Pancreas (tissue), 10 donors: ENCODE measurements around the gene DDX43. TPM values are rescaled to one million over a fixed set of nuclear protein-coding genes. Genes with fewer than 3 reads are reported as not detected.

Source experiments
- ATAC-seq, 4 donors: fragments of 200-7000 bp; cut with Tn5 transposase; one replicate each; pipeline versions ENCODE4 v1.8.0 to v1.9.1; 2020; ENCODE audit warnings: mild to moderate bottlenecking in 4 of 4, moderate library complexity in 4 of 4
- DNase-seq, 6 donors: peaks; one replicate each; pipeline ENCODE4 v3.0.0-alpha.2; 2020
- FAIRE-seq: peaks from 2 replicates; lab custom pipeline; 2012; peaks lifted over from hg19 to GRCh38; lab: Jason Lieb, UNC
- H3K27ac ChIP-seq, 4 donors: fragments of 200-600 bp; sonication (generic); 1 replicate in 3 of 4; 2 replicates in 1 of 4; pipeline versions ENCODE4 v1.5.0 to v1.8.0; 2020
- H3K27me3 ChIP-seq, 4 donors: fragments of 200-600 bp; one replicate each; pipeline ENCODE4 v1.8.0; 2021
- H3K36me3 ChIP-seq, 3 donors: fragments of 200-600 bp; sonication (generic) in 1 of 3; one replicate each; pipeline versions ENCODE4 v1.5.0 to v1.8.0; 2020 to 2021
- H3K4me1 ChIP-seq, 3 donors: fragments of 200-600 bp; one replicate each; pipeline ENCODE4 v1.8.0; 2021
- H3K4me3 ChIP-seq, 4 donors: fragments of 200-600 bp; sonication (generic) in 2 of 4; one replicate each; pipeline versions ENCODE4 v1.5.0 to v1.8.0; 2020 to 2021
- H3K9me3 ChIP-seq, 4 donors: fragments of 200-600 bp; one replicate each; pipeline ENCODE4 v1.8.0; 2021
- WGBS, 2 donors: extraction: QIAGEN DNeasy Blood & Tissue Kit; methylation state at CpG; one replicate each; pipeline ENCODE4 v1.1.7; 2013; 5-methylcytosine and 5-hydroxymethylcytosine counted together
- intact Hi-C, 3 donors: fragments of 100-400 bp; cut with DNase I; formaldehyde crosslinking; loops; one replicate each; pipeline versions ENCODE4 v1.11.1 to v1.14.2; 2022
- polyA plus RNA-seq, 2 donors: library from polyadenylated mRNA; stranded (reverse); fragments of 200-250 nt; gene quantifications; one replicate each; pipeline ENCODE4 v1.2.3, GENCODE V29; 2013
- total RNA-seq, 6 donors: library from RNA; stranded (reverse); fragmentation: NEBNext Ultra II Directional in 4 of 6; extraction: Animal tissue kit (Norgen Biotek cat#: 25700) in 4 of 6; gene quantifications; one replicate each; pipeline versions ENCODE4 v1.2.1 to v1.2.4, GENCODE V29; 2021 to 2023
- TF ChIP-seq, protein P1 (sequence below), 4 donors: fragments of 200-600 bp; sonication (generic) in 3 of 4; IDR thresholded peaks; one replicate each; pipeline versions ENCODE4 v1.5.0 to v1.8.0; 2021; ENCODE audit warnings: antibody characterized with exemption in 4 of 4
- donor health status: healthy with polysubstance abuse.
- donor health status: DM: no; HTN: no; CAD: no; lungs with moderate emphysema.
- donor health status: DM: no; HTN: no; CAD: no.
- donor health status: control.
- donor health status: control.
- donor health status: Bipolar disorder and iron deficiency.
- donor health status: DM: yes; HTN: yes; CAD: no.
- donor health status: DM: no; HTN: no; CAD: no.
- donor health status: DM: no; HTN: no; CAD: no.
- donor health status: DM: yes; HTN: yes; CAD: no.

Gene DDX43
- total and polyA plus RNA-seq, 8 donors = 0.28 to 1.6 (median 0.55) TPM; not detected in 1

- Histone ChIP-seq H3K4me1 (no peaks in the 10 kb centered on the region), H3K4me3 (no peak overlapping the region), H3K27me3 (no peaks in the 10 kb centered on the region), H3K27ac (no peak overlapping the region), H3K36me3 (no peaks in the 10 kb centered on the region), H3K9me3 (no peaks in the 10 kb centered on the region)
- intact Hi-C loops = no loop called here
- DNase-seq = no peak
- TF ChIP-seq, protein P1, sequence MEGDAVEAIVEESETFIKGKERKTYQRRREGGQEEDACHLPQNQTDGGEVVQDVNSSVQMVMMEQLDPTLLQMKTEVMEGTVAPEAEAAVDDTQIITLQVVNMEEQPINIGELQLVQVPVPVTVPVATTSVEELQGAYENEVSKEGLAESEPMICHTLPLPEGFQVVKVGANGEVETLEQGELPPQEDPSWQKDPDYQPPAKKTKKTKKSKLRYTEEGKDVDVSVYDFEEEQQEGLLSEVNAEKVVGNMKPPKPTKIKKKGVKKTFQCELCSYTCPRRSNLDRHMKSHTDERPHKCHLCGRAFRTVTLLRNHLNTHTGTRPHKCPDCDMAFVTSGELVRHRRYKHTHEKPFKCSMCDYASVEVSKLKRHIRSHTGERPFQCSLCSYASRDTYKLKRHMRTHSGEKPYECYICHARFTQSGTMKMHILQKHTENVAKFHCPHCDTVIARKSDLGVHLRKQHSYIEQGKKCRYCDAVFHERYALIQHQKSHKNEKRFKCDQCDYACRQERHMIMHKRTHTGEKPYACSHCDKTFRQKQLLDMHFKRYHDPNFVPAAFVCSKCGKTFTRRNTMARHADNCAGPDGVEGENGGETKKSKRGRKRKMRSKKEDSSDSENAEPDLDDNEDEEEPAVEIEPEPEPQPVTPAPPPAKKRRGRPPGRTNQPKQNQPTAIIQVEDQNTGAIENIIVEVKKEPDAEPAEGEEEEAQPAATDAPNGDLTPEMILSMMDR (IDR thresholded peaks at IDR 0.05) = no peak
- no peak for ATAC-seq
- WGBS, 2 donors = 52 to 60% methylated on average over 16 of the region's 16 CpGs
- no peak for FAIRE-seq
These were observed 26.8 kb upstream of the DDX43 start for GRCh38 chr6:73367761-73368355.

DNA sequence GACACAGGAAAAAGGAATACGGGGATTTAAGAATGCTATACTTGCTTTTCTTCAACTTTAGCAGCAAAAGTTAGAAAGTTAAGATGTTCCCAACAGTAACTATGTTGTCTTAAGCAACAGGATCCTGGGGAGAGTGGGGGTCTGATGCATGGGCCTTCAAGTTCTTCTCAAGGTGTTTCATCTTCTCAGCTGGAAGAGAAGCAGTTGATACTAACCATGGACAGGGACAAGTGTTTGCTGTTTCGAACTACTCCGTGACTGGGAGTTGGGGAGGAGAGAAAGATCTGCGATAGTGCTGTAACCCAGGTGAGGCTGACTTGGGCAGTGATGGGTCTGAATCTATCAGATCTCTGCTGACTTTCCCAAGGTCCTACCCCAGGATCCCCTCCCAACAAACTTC, 26.0 kb upstream of the DDX43 start:
- Histone ChIP-seq H3K36me3 (no peaks in the 10 kb centered on the region), H3K4me3 (no peak overlapping the region), H3K4me1 (no peaks in the 10 kb centered on the region), H3K9me3 (no peaks in the 10 kb centered on the region), H3K27me3 (no peaks in the 10 kb centered on the region), H3K27ac (no peak overlapping the region)
- ATAC-seq = no peak
- intact Hi-C loops = no loop called here
- WGBS, 2 donors = 87 to 94% methylated on average over 4 of the region's 4 CpGs
- no peak for FAIRE-seq
- TF ChIP-seq, protein P1 (IDR thresholded peaks at IDR 0.05) = no peak
- DNase-seq = no peak

DNA sequence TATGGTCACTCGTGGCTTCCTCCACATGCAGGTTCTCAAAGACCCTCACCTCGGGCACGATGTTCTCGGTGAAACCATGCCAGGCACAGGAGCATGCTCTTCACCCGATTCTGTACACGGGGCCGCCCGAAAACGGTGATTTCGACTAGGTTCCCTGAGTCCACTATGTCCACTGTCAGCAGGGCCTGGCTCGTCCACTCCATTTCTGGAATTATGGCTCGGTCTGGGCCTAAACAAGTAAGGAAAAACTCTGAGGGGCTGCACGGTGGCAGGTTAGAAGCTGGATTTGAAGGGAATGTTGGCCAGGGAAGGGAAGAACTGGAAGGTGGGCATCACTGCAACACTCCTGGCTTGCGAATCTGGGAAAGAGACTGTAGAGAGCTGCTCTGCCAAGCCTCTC, 25.5 kb upstream of the DDX43 start:
- Histone ChIP-seq H3K27ac (no peak overlapping the region), H3K4me1 (no peaks in the 10 kb centered on the region), H3K36me3 (no peaks in the 10 kb centered on the region), H3K4me3 (no peak overlapping the region), H3K27me3 (no peaks in the 10 kb centered on the region), H3K9me3 (no peaks in the 10 kb centered on the region)
- intact Hi-C loops = no loop called here
- no peak for ATAC-seq
- 81 to 89% methylated on average over 14 of the region's 14 CpGs for WGBS, 2 donors
- TF ChIP-seq, protein P1 (IDR thresholded peaks at IDR 0.05) = no peak
- no peak for FAIRE-seq
- DNase-seq = no peak

DNA sequence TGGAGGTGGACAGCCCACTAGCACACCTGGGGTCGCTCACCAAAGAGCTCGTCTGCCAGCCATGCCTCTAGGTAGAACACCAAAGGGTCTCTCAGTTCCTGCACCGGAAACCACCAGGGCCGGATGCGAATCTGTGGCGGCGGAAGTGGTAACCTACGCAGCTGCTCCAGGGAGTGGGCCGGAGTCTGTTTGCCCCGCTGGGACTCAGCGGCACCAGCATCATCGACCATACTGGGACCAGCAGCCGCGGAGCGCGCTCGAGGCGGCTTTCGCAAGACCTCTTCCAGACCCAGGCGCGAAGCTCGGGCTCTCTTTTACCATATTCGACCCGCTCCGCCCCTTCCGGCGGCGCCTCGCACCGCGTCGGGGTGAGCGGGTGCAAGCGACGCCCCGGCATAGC, 25.1 kb upstream of the DDX43 start, which contains the start of gene OOEP:
Gene OOEP (minus strand): TSS at position 335 of the 400 bp plus-strand sequence. CDS start 105 bp downstream, at position 230.
- Histone ChIP-seq H3K36me3 (no peaks in the 10 kb centered on the region), H3K27me3 (no peaks in the 10 kb centered on the region), H3K4me1 (no peaks in the 10 kb centered on the region), H3K4me3 (no peak within 1 kb of the TSS), H3K9me3 (no peaks in the 10 kb centered on the region), H3K27ac (no peak within 1 kb of the TSS)
- DNase-seq = peak in 1 of 6 donors; percentile 54
- TF ChIP-seq, protein P1 (IDR thresholded peaks at IDR 0.05) = no peak
- no peak for ATAC-seq
- intact Hi-C loops = no loop called here
- 95% methylated on average over 36 of the region's 36 CpGs for WGBS, 2 donors
- no peak for FAIRE-seq

- no peak for ATAC-seq
- no peak overlapping the region for H3K27ac ChIP-seq
- 94 to 95% methylated on average over 4 of the region's 4 CpGs for WGBS, 2 donors
- no peak for FAIRE-seq
- H3K4me1 ChIP-seq = no peaks in the 10 kb centered on the region
- no peaks in the 10 kb centered on the region for H3K27me3 ChIP-seq
- intact Hi-C loops = no loop called here
- H3K36me3 ChIP-seq = no peaks in the 10 kb centered on the region
- no peak overlapping the region for H3K4me3 ChIP-seq
- H3K9me3 ChIP-seq = no peaks in the 10 kb centered on the region
- TF ChIP-seq, protein P1 (IDR thresholded peaks at IDR 0.05) = no peak
- DNase-seq = no peak
These were observed 22.6 kb upstream of the DDX43 start for GRCh38 chr6:73371984-73372383.
